Measurements from ENCODE around the gene SECTM1.

DNA sequence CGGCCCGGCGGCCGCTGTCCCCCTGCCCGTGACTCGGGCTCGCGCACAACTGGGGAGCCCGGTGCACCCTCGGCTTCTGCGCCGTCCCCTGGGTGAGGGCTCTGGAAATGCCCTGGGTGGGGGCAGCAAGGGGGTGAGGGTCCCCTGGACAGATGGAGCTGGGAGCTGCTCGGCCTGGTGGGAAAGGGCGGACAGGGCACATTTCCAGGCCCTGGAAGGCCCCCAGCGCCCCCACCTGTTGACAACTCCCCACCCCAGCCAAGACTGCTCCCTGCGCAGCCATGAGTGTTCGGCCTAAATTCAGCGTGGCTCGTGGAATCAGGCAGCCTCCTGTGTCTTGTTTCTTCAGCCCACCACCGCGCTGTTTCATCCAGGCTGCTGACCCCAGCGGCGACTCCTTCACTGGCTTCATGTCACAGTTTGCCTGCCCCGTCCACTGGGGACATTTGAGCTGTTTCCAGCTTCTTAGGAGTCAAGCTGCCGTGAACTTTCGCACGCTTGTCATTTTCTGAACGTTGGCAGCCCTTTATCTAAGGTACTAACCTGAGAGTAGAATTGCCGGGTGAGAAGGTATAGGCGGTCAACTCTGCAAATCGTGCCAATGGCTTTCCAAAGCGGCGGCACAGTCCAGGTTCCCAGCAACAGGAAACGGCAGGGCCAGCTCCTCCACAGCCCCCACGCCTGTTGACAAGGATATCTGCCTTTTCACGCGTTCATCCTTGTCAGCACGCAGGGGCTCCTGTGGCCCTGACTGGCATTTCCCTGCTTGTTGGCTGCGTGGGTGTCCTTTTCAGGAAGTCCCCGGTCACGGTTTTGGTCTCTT lies 38.9 kb upstream of the SECTM1 start:
- peak; percentile 41 for TF ChIP-seq EZH2 (IDR thresholded peaks at IDR 0.05; ENCODE audit: insufficient read depth, low read length)
- TF ChIP-seq, protein P1, sequence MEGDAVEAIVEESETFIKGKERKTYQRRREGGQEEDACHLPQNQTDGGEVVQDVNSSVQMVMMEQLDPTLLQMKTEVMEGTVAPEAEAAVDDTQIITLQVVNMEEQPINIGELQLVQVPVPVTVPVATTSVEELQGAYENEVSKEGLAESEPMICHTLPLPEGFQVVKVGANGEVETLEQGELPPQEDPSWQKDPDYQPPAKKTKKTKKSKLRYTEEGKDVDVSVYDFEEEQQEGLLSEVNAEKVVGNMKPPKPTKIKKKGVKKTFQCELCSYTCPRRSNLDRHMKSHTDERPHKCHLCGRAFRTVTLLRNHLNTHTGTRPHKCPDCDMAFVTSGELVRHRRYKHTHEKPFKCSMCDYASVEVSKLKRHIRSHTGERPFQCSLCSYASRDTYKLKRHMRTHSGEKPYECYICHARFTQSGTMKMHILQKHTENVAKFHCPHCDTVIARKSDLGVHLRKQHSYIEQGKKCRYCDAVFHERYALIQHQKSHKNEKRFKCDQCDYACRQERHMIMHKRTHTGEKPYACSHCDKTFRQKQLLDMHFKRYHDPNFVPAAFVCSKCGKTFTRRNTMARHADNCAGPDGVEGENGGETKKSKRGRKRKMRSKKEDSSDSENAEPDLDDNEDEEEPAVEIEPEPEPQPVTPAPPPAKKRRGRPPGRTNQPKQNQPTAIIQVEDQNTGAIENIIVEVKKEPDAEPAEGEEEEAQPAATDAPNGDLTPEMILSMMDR (IDR thresholded peaks at IDR 0.05; ENCODE audit: insufficient read depth, low read depth, low read length), result no peak
